IMR-90 (cell line): Measurements from ENCODE around the gene IQGAP2. TPM values are rescaled to one million over a fixed set of nuclear protein-coding genes. Genes with fewer than 3 reads are reported as not detected.

Experiments used
- ATAC-seq: fragments of 200-7000 bp; cut with Tn5 transposase; 2 replicates; pipeline ENCODE4 v1.9.1; 2020; ENCODE audit warnings: low read depth, mild to moderate bottlenecking, moderate library complexity
- BruUV-seq: library from RNA; stranded (reverse); fragments of 400-500 nt; replicated peaks from 2 replicates; lab custom pipeline; 2021; lab: Mats Ljungman, UMichigan
- CTCF ChIA-PET: fragments of 300-600 bp; formaldehyde crosslinking; extraction: SDS; loops from one replicate; lab custom pipeline; 2021; ENCODE audit warnings: antibody characterized with exemption; lab: Yijun Ruan, JAX
- POLR2A ChIA-PET: fragments of 300-600 bp; sonication (Branson Sonifier 250); formaldehyde crosslinking; loops from one replicate; lab custom pipeline; 2022; ENCODE audit warnings: antibody characterized with exemption; ENCODE audit not compliant: unreplicated experiment; lab: Charles Lee
- DNase-seq: peaks from one replicate; pipeline ENCODE4 v3.0.0; 2013
- H2AFZ ChIP-seq: replicated peaks from 2 replicates; pipeline ENCODE3; 2013; ENCODE audit warnings: low read length, mild to moderate bottlenecking; ENCODE audit not compliant: poor library complexity
- H2AK5ac ChIP-seq: 2 replicates; pipeline ENCODE4 v1.6.1; 2013; ENCODE audit warnings: low read depth, low read length, inconsistent platforms
- H2AK9ac ChIP-seq: replicated peaks from 2 replicates; pipeline ENCODE3; 2013; ENCODE audit warnings: mild to moderate bottlenecking, low read depth, low read length, moderate library complexity; ENCODE audit not compliant: poor library complexity
- H2BK120ac ChIP-seq: 2 replicates; pipeline ENCODE4 v1.6.1; 2013; ENCODE audit warnings: low read depth, low read length, inconsistent platforms
- H2BK15ac ChIP-seq: 3 replicates; pipeline ENCODE4 v1.6.1; 2013; ENCODE audit warnings: low read depth, low read length, inconsistent platforms
- H2BK20ac ChIP-seq: 2 replicates; pipeline ENCODE4 v1.6.1; 2013; ENCODE audit warnings: low read depth, mild to moderate bottlenecking, inconsistent platforms, low read length, moderate library complexity
- H2BK5ac ChIP-seq: 2 replicates; pipeline ENCODE4 v1.6.1; 2013; ENCODE audit warnings: mild to moderate bottlenecking, low read depth, low read length, inconsistent platforms; ENCODE audit not compliant: poor library complexity, severe bottlenecking
- H3K14ac ChIP-seq: replicated peaks from 2 replicates; pipeline ENCODE4 v1.6.1; 2013; ENCODE audit warnings: low read depth, low read length, inconsistent platforms
- H3K18ac ChIP-seq: 2 replicates; pipeline ENCODE4 v1.6.1; 2013; ENCODE audit warnings: low read depth, low read length, control low read depth
- H3K23ac ChIP-seq: 2 replicates; pipeline ENCODE4 v1.6.1; 2013; ENCODE audit warnings: low read depth, low read length, inconsistent platforms
- H3K27ac ChIP-seq: 2 replicates; pipeline ENCODE4 v1.5.1; 2013; ENCODE audit warnings: mild to moderate bottlenecking, control low read depth, low read length; ENCODE audit not compliant: insufficient read depth
- H3K27me3 ChIP-seq: 2 replicates; pipeline ENCODE4 v1.6.1; 2013; ENCODE audit warnings: low read length; ENCODE audit not compliant: control insufficient read depth, insufficient read depth
- H3K36me3 ChIP-seq: 2 replicates; pipeline ENCODE4 v1.6.1; 2013; ENCODE audit warnings: low read length, mixed read lengths; ENCODE audit not compliant: control insufficient read depth, insufficient read depth
- H3K4ac ChIP-seq: 2 replicates; pipeline ENCODE4 v1.6.1; 2013; ENCODE audit warnings: low read depth, low read length, inconsistent platforms
- H3K4me1 ChIP-seq: 2 replicates; pipeline ENCODE4 v1.6.1; 2013; ENCODE audit warnings: low read length, mixed read lengths; ENCODE audit not compliant: control insufficient read depth, insufficient read depth
- H3K4me2 ChIP-seq: 2 replicates; pipeline ENCODE4 v1.6.1; 2013; ENCODE audit warnings: low read depth, mild to moderate bottlenecking, control low read depth, low read length, moderate library complexity
- H3K4me3 ChIP-seq: 2 replicates; pipeline ENCODE4 v1.5.1; 2013; ENCODE audit warnings: low read depth, mild to moderate bottlenecking, control low read depth, low read length, moderate library complexity; ENCODE audit not compliant: insufficient read depth
- H3K56ac ChIP-seq: 2 replicates; pipeline ENCODE4 v1.6.1; 2013; ENCODE audit warnings: low read length, inconsistent platforms; ENCODE audit not compliant: insufficient read depth; ENCODE audit errors: extremely low read depth
- H3K79me1 ChIP-seq, 2 experiments: 2 replicates each; pipeline ENCODE4 v1.6.1; 2013; ENCODE audit warnings: low read length in 2 of 2, inconsistent platforms in 1 of 2, low read depth in 1 of 2
- H3K9ac ChIP-seq: 2 replicates; pipeline ENCODE4 v1.6.1; 2013; ENCODE audit warnings: low read depth, low read length, control low read depth
- H3K9me1 ChIP-seq: 2 replicates; pipeline ENCODE4 v1.6.1; 2013; ENCODE audit warnings: low read length, inconsistent platforms; ENCODE audit not compliant: insufficient read depth
- H3K9me3 ChIP-seq: 2 replicates; pipeline ENCODE4 v1.6.1; 2013; ENCODE audit warnings: low read length; ENCODE audit not compliant: control insufficient read depth, insufficient read depth
- H4K20me1 ChIP-seq: 2 replicates; pipeline ENCODE4 v1.6.1; 2013; ENCODE audit warnings: low read length, inconsistent platforms; ENCODE audit not compliant: insufficient read depth
- H4K5ac ChIP-seq: 2 replicates; pipeline ENCODE4 v1.6.1; 2013; ENCODE audit warnings: mild to moderate bottlenecking, low read depth, low read length, control low read depth
- H4K8ac ChIP-seq, 2 experiments: 2 replicates each; pipeline ENCODE4 v1.6.1; 2013; ENCODE audit warnings: low read depth in 2 of 2, low read length in 2 of 2, control low read depth in 1 of 2, inconsistent platforms in 1 of 2
- H4K91ac ChIP-seq: 2 replicates; pipeline ENCODE4 v1.6.1; 2013; ENCODE audit warnings: low read depth, low read length, inconsistent platforms; ENCODE audit not compliant: insufficient read depth
- BHLHE40 ChIP-seq: fragments of 150-350 bp; IDR thresholded peaks from 2 replicates; pipeline ENCODE4 v1.6.1; 2016; ENCODE audit warnings: mild to moderate bottlenecking, low read depth, low read length
- CEBPB ChIP-seq: IDR thresholded peaks from 2 replicates; pipeline ENCODE4 v1.6.1; 2012; ENCODE audit warnings: low read depth, low read length, improper control_type of control experiment
- CHD1 ChIP-seq: IDR thresholded peaks from 2 replicates; pipeline ENCODE4 v1.6.1; 2012; ENCODE audit warnings: low read depth, low read length, improper control_type of control experiment
- FOS ChIP-seq: fragments of 150-350 bp; IDR thresholded peaks from 2 replicates; pipeline ENCODE4 v1.6.1; 2016; ENCODE audit warnings: low read depth, low read length
- MAFK ChIP-seq: IDR thresholded peaks from 2 replicates; pipeline ENCODE4 v1.6.1; 2012; ENCODE audit warnings: low read depth, low read length, improper control_type of control experiment
- MAZ ChIP-seq: IDR thresholded peaks from 2 replicates; pipeline ENCODE4 v1.6.1; 2012; ENCODE audit warnings: low read depth, mild to moderate bottlenecking, low read length, improper control_type of control experiment, moderate library complexity, borderline replicate concordance
- MXI1 ChIP-seq: IDR thresholded peaks from 2 replicates; pipeline ENCODE4 v1.6.1; 2012; ENCODE audit warnings: low read depth, mild to moderate bottlenecking, low read length, moderate library complexity, borderline replicate concordance
- NFE2L2 ChIP-seq: fragments of 150-350 bp; IDR thresholded peaks from 2 replicates; pipeline ENCODE4 v1.6.1; 2016; ENCODE audit warnings: low read depth, mild to moderate bottlenecking, low read length
- POLR2A ChIP-seq: IDR thresholded peaks from 2 replicates; pipeline ENCODE4 v1.6.1; 2012; ENCODE audit warnings: mild to moderate bottlenecking, low read depth, low read length
- RAD21 ChIP-seq: IDR thresholded peaks from 2 replicates; pipeline ENCODE4 v1.6.1; 2012; ENCODE audit warnings: low read length, improper control_type of control experiment
- RCOR1 ChIP-seq: IDR thresholded peaks from 2 replicates; pipeline ENCODE4 v1.6.1; 2012; ENCODE audit warnings: mild to moderate bottlenecking, low read length, improper control_type of control experiment; ENCODE audit not compliant: insufficient replicate concordance
- RFX5 ChIP-seq: IDR thresholded peaks from 2 replicates; pipeline ENCODE4 v1.8.0; 2012; ENCODE audit warnings: low read depth, mild to moderate bottlenecking, low read length, moderate library complexity
- SMC3 ChIP-seq: fragments of 150-350 bp; IDR thresholded peaks from 2 replicates; pipeline ENCODE4 v1.6.1; 2016; ENCODE audit warnings: low read depth, mild to moderate bottlenecking, antibody characterized with exemption, low read length, moderate library complexity
- WGBS, 2 experiments: methylation state at CpG; one replicate each; pipeline versions ENCODE4 v1.1.5 to v1.1.7; 2013; ENCODE audit warnings: missing lambda C conversion rate in 2 of 2; ENCODE audit not compliant: insufficient read length in 1 of 2; ENCODE audit errors: extremely low coverage in 2 of 2; 5-methylcytosine and 5-hydroxymethylcytosine counted together
- dilution Hi-C: fragments of 300-500 bp; cut with HindIII; formaldehyde crosslinking; loops from one replicate; pipeline ENCODE4 v1.14.3; 2018; ENCODE audit warnings: low sequenced_read_pairs; ENCODE audit not compliant: unreplicated experiment
- in situ Hi-C: fragments of 300-500 bp; cut with MboI; formaldehyde crosslinking; loops from 3 replicates; pipeline ENCODE4 v1.14.3; 2019; ENCODE audit warnings: low sequenced_read_pairs, inconsistent platforms, mixed read lengths
- intact Hi-C: fragments of 100-400 bp; cut with micrococcal nuclease; formaldehyde crosslinking; loops from 2 replicates; pipeline ENCODE4 v1.10.0; 2022
- polyA plus RNA-seq, 3 experiments: library from polyadenylated mRNA; depleted of rRNA; stranded (reverse); fragments of >200 nt; gene quantifications; 2 replicates each; pipeline ENCODE4 v1.2.3, GENCODE V29; 2012; ENCODE audit warnings: low replicate concordance in 1 of 3
- total RNA-seq: library from RNA; depleted of rRNA; stranded (reverse); fragments of >200 nt; gene quantifications from 2 replicates; pipeline ENCODE4 v1.2.3, GENCODE V29; 2012
- TF ChIP-seq, protein P1 (sequence below): fragments of 150-350 bp; IDR thresholded peaks from 2 replicates; pipeline ENCODE4 v1.6.1; 2017; ENCODE audit warnings: mild to moderate bottlenecking, antibody characterized with exemption, low read length, low read depth
- TF ChIP-seq, protein P2 (sequence below): conservative IDR thresholded peaks from 2 replicates; pipeline ENCODE4 v1.5.1; 2012; ENCODE audit warnings: mild to moderate bottlenecking, low read depth, low read length, improper control_type of control experiment
- TF ChIP-seq, protein P3 (sequence below): fragments of 150-350 bp; IDR thresholded peaks from 2 replicates; pipeline ENCODE4 v1.6.1; 2016; ENCODE audit warnings: low read depth, mild to moderate bottlenecking, low read length, moderate library complexity, borderline replicate concordance

Gene IQGAP2
- total and polyA plus RNA-seq, 2 of the 4 experiments (the other 2 are of a cell fraction): 0.21 to 0.36 TPM

DNA sequence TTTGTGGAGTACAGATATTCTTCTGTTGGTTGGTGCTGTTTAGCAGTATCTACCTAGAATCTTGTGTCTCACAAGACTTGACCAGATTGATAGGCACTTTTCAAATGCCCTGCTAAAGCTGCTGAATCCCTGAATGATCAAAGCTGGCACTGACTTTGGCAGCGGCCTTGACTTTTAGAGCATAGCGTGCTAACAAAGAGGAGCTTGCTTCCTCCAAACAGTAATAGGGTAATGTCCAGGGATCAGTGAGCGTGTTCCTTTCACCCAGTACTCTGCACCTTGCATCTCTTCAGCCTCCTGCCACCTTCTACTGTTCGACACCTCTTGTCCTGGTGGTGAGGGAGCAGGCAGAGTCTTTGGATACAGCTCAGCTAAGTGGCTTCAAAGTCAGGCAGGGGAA, 100.8 kb downstream of the IQGAP2 start:
- Histone ChIP-seq H2BK20ac (no peak overlapping the region), H3K36me3 (no peaks in the 10 kb centered on the region), H3K18ac (no peak overlapping the region), H3K4me3 (no peak overlapping the region), H2AK5ac (no peak overlapping the region), H3K4me1 (no peaks in the 10 kb centered on the region), H2BK5ac (no peak overlapping the region), H4K8ac (no peak overlapping the region), H2BK120ac (no peak overlapping the region), H2AFZ (no peak overlapping the region), H3K23ac (no peak overlapping the region), H3K9ac (no peak overlapping the region), H3K4ac (no peak overlapping the region), H3K4me2 (no peak overlapping the region), H3K27ac (no peak overlapping the region), H4K91ac (no peak overlapping the region), H3K9me1 (no peaks in the 10 kb centered on the region), H3K14ac (no peak overlapping the region), H3K9me3 (no peaks in the 10 kb centered on the region), H2BK15ac (no peak overlapping the region), H4K5ac (no peak overlapping the region), H3K79me1 (no peaks in the 10 kb centered on the region), H3K27me3 (peaks cover 3% of the 10 kb centered on the region), H3K56ac (no peak overlapping the region), H4K20me1 (no peaks in the 10 kb centered on the region), H2AK9ac (no peak overlapping the region)
- CTCF ChIA-PET: interaction anchor here (0.6 kb wide), 1 partner anchor 477 kb away, joined by 3 read pairs; no protein-coding TSS in a partner anchor
- ATAC-seq: no peak
- TF ChIP-seq, protein P1, sequence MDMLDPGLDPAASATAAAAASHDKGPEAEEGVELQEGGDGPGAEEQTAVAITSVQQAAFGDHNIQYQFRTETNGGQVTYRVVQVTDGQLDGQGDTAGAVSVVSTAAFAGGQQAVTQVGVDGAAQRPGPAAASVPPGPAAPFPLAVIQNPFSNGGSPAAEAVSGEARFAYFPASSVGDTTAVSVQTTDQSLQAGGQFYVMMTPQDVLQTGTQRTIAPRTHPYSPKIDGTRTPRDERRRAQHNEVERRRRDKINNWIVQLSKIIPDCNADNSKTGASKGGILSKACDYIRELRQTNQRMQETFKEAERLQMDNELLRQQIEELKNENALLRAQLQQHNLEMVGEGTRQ: no peak
- TF ChIP-seq CEBPB (no peak), MAFK (no peak), CHD1 (no peak), MXI1 (no peak), BHLHE40 (no peak), NFE2L2 (no peak), RFX5 (no peak), RCOR1 (no peak), MAZ (no peak), FOS (no peak), SMC3 (no peak), POLR2A (no peak), RAD21 (no peak)
- TF ChIP-seq, protein P2, sequence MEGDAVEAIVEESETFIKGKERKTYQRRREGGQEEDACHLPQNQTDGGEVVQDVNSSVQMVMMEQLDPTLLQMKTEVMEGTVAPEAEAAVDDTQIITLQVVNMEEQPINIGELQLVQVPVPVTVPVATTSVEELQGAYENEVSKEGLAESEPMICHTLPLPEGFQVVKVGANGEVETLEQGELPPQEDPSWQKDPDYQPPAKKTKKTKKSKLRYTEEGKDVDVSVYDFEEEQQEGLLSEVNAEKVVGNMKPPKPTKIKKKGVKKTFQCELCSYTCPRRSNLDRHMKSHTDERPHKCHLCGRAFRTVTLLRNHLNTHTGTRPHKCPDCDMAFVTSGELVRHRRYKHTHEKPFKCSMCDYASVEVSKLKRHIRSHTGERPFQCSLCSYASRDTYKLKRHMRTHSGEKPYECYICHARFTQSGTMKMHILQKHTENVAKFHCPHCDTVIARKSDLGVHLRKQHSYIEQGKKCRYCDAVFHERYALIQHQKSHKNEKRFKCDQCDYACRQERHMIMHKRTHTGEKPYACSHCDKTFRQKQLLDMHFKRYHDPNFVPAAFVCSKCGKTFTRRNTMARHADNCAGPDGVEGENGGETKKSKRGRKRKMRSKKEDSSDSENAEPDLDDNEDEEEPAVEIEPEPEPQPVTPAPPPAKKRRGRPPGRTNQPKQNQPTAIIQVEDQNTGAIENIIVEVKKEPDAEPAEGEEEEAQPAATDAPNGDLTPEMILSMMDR: no peak
- TF ChIP-seq, protein P3, sequence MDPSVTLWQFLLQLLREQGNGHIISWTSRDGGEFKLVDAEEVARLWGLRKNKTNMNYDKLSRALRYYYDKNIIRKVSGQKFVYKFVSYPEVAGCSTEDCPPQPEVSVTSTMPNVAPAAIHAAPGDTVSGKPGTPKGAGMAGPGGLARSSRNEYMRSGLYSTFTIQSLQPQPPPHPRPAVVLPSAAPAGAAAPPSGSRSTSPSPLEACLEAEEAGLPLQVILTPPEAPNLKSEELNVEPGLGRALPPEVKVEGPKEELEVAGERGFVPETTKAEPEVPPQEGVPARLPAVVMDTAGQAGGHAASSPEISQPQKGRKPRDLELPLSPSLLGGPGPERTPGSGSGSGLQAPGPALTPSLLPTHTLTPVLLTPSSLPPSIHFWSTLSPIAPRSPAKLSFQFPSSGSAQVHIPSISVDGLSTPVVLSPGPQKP: no peak
- in situ Hi-C loops: no loop called here
- BruUV-seq: no TSS peak
- DNase-seq: no peak
- WGBS, 2 experiments: no CpG with 5 or more reads among the region's 4 CpGs
- intact Hi-C loops: no loop called here
- POLR2A ChIA-PET: no interaction called here
- dilution Hi-C loops: no loop called here
